HL-60 (cell line): Measurements from ENCODE around the gene SIVA1.

Source experiments
- CTCF ChIP-seq: IDR thresholded peaks from one replicate; pipeline ENCODE4 v1.5.1; 2011; ENCODE audit warnings: low read length, control low read depth, inconsistent platforms; ENCODE audit not compliant: insufficient read depth
- POLR2AphosphoS5 ChIP-seq: IDR thresholded peaks from 2 replicates; pipeline ENCODE4 v1.6.1; 2012; ENCODE audit warnings: low read depth

- TF ChIP-seq CTCF (no peak), POLR2AphosphoS5 (no peak)
Observed at GRCh38 chr14:104774453-104775072, 21.6 kb downstream of the SIVA1 start.
